GM12892 (cell line): ENCODE measurements around the gene SCUBE1.

Experiments used
- POLR2A ChIP-seq: IDR thresholded peaks from 2 replicates; pipeline ENCODE4 v1.6.1; 2011; ENCODE audit warnings: low read depth, low read length, control low read depth
- POLR2AphosphoS5 ChIP-seq: IDR thresholded peaks from 2 replicates; pipeline ENCODE4 v1.6.1; 2011; ENCODE audit warnings: low read depth, low read length, control low read depth
- TAF1 ChIP-seq: IDR thresholded peaks from 2 replicates; pipeline ENCODE4 v1.6.1; 2011; ENCODE audit warnings: low read depth, mild to moderate bottlenecking, control low read depth, low read length, borderline replicate concordance

- TF ChIP-seq TAF1 (no peak), POLR2A (no peak), POLR2AphosphoS5 (no peak)
Observed at GRCh38 chr22:43276321-43276720, 66.9 kb downstream of the SCUBE1 start.
